Glutamatergic neuron (in vitro differentiated cells): ENCODE measurements around the gene TBC1D9B. TPM values are rescaled to one million over a fixed set of nuclear protein-coding genes. Genes with fewer than 3 reads are reported as not detected.

Experiments
- DNase-seq: peaks from one replicate; pipeline ENCODE4 v3.0.0; 2022
- H3K27ac Mint-ChIP-seq: one replicate; pipeline ENCODE4 v1.8.0; 2020; ENCODE audit warnings: mild to moderate bottlenecking, mixed read lengths, inconsistent platforms; ENCODE audit not compliant: unreplicated experiment
- H3K27me3 Mint-ChIP-seq: one replicate; pipeline ENCODE4 v1.8.0; 2020; ENCODE audit warnings: mild to moderate bottlenecking, moderate library complexity, mixed read lengths, inconsistent platforms; ENCODE audit not compliant: unreplicated experiment
- H3K36me3 Mint-ChIP-seq: one replicate; pipeline ENCODE4 v1.8.0; 2020; ENCODE audit warnings: mild to moderate bottlenecking, mixed read lengths, inconsistent platforms; ENCODE audit not compliant: unreplicated experiment
- H3K4me1 Mint-ChIP-seq: one replicate; pipeline ENCODE4 v1.8.0; 2020; ENCODE audit warnings: mild to moderate bottlenecking, low read depth, mixed read lengths, inconsistent platforms; ENCODE audit not compliant: unreplicated experiment
- H3K4me3 Mint-ChIP-seq: one replicate; pipeline ENCODE4 v1.8.0; 2020; ENCODE audit warnings: mild to moderate bottlenecking, mixed read lengths, inconsistent platforms; ENCODE audit not compliant: unreplicated experiment
- H3K9me3 Mint-ChIP-seq: one replicate; pipeline ENCODE4 v1.8.0; 2020; ENCODE audit warnings: mild to moderate bottlenecking, moderate library complexity, mixed read lengths, inconsistent platforms; ENCODE audit not compliant: unreplicated experiment
- total RNA-seq: library from RNA; stranded (reverse); fragmentation: NEBNext Ultra II Directional; extraction: Animal tissue kit (Norgen Biotek cat#: 25700); gene quantifications from one replicate; pipeline ENCODE4 v1.2.1, GENCODE V29; 2021; ENCODE audit not compliant: unreplicated experiment
- TF ChIP-seq, protein P1 (sequence below): fragments of 200-600 bp; sonication (generic); IDR thresholded peaks from one replicate; pipeline ENCODE4 v1.5.0; 2021; ENCODE audit not compliant: partially characterized antibody, unreplicated experiment

Gene TBC1D9B
- total RNA-seq, 1 donor from 2014 or later = 81.8 TPM

DNA sequence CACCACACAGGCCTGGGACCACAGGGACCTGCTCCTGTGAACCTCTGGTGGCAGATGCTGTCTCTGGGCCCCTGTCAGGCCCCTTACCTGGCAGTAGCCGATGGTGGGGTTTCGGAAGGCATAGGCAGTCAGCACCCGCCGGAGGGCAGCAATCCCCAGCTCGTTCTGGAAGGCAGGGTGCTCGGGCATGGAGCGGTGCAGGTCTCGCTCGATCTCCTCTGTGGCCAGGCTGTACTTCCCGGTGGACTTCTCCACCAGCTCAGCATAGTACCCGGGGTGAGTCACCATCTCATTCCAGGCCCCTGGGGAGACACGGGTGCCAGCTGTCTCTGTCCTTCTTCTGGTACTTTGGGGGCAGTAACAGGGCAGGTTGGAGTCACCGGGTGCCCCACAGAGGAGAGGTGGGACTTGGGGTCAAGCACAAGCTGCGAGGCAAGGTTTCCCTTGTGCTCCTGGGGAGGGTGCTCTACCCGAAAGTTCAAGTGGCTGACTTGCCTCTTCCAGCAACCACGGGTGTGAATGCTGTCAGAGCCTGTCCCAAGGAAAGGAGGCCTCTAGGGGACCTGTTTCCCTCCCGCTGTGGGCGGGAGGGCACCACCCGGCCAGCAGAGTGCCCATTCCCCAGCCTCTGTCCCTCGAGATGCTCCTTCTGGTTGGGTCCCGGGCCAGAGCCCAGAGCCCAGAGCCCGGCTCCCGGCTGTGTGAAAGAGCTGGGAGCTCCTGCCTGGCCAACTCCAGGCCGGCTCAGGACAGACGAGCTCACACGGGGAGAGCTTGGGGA, 29.3 kb downstream of the TBC1D9B start:
- H3K4me1 Mint-ChIP-seq = no peaks in the 10 kb centered on the region
- TF ChIP-seq, protein P1, sequence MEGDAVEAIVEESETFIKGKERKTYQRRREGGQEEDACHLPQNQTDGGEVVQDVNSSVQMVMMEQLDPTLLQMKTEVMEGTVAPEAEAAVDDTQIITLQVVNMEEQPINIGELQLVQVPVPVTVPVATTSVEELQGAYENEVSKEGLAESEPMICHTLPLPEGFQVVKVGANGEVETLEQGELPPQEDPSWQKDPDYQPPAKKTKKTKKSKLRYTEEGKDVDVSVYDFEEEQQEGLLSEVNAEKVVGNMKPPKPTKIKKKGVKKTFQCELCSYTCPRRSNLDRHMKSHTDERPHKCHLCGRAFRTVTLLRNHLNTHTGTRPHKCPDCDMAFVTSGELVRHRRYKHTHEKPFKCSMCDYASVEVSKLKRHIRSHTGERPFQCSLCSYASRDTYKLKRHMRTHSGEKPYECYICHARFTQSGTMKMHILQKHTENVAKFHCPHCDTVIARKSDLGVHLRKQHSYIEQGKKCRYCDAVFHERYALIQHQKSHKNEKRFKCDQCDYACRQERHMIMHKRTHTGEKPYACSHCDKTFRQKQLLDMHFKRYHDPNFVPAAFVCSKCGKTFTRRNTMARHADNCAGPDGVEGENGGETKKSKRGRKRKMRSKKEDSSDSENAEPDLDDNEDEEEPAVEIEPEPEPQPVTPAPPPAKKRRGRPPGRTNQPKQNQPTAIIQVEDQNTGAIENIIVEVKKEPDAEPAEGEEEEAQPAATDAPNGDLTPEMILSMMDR = no peak
- H3K27ac Mint-ChIP-seq = no peak overlapping the region
- H3K27me3 Mint-ChIP-seq = peaks cover 6% of the 10 kb centered on the region
- H3K4me3 Mint-ChIP-seq = no peak overlapping the region
- peaks cover 6% of the 10 kb centered on the region for H3K9me3 Mint-ChIP-seq
- H3K36me3 Mint-ChIP-seq = peaks cover 25% of the 10 kb centered on the region
- no peak for DNase-seq

DNA sequence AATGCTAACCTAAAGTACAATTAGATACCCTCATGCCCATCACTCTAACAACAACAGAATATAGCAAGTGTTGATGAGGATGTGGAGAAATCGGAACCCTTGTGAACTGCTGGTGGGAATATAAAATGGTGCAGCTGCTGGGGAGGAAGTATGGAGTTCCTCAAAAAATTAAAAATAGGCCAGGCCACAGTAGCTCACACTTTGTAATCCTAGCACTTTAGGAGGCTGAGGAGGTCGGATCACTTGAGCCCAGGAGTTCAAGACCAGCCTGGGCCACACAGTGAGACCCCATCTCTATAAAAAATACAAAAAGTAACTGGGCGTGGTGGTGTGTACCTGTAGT, 31.1 kb downstream of the TBC1D9B start:
- no peak for DNase-seq
- Mint-ChIP-seq H3K27ac (no peak overlapping the region), H3K27me3 (peaks cover 4% of the 10 kb centered on the region), H3K9me3 (peaks cover 4% of the 10 kb centered on the region), H3K36me3 (peaks cover 10% of the 10 kb centered on the region), H3K4me1 (no peaks in the 10 kb centered on the region), H3K4me3 (no peak overlapping the region)
- TF ChIP-seq, protein P1 = no peak

DNA sequence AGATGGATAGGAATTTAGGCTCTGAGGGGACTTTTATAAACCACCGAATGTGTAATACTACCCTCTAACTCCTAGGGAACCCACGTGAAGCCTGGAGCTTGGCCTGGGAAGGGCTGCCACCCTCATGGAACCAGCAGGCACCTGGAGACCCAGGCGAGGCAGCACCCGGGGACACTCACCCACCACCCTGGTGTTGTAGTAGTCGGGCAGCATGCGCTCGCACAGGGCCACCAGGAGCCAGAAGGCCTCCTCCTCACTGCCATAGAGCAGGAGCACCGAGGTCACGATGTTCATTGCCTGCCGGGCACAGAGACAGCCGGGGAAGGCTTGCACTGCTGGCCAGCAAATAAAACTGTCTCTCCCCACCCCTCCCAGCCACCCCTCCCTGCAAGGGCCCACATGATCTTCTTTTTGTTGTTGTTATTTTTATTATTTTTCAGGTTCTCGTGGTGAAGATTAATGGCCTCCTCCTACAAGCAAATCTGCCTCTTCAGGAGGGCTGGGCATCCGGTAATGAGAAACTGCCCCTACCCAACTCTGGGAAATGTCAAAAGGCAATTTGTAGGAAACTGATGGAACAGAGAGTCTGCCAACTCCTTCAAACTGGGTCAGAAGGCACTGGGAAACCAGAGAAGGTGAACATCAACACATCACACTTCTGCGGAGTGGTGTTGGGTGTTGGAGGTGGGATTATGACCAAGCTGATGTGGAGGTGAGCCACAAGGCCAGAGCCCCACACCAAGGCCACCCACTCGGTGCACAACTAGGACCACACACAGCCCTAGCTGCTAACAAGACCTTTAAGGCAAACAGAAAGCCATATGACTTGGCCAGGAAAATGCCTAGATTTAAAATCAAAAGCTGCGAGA, 31.7 kb downstream of the TBC1D9B start:
- H3K4me1 Mint-ChIP-seq = no peaks in the 10 kb centered on the region
- no peak for DNase-seq
- H3K4me3 Mint-ChIP-seq = no peak overlapping the region
- no peak overlapping the region for H3K27ac Mint-ChIP-seq
- H3K36me3 Mint-ChIP-seq = peaks cover 5% of the 10 kb centered on the region
- peaks cover 2% of the 10 kb centered on the region for H3K9me3 Mint-ChIP-seq
- TF ChIP-seq, protein P1 = no peak
- H3K27me3 Mint-ChIP-seq = peaks cover under 1% of the 10 kb centered on the region

DNA sequence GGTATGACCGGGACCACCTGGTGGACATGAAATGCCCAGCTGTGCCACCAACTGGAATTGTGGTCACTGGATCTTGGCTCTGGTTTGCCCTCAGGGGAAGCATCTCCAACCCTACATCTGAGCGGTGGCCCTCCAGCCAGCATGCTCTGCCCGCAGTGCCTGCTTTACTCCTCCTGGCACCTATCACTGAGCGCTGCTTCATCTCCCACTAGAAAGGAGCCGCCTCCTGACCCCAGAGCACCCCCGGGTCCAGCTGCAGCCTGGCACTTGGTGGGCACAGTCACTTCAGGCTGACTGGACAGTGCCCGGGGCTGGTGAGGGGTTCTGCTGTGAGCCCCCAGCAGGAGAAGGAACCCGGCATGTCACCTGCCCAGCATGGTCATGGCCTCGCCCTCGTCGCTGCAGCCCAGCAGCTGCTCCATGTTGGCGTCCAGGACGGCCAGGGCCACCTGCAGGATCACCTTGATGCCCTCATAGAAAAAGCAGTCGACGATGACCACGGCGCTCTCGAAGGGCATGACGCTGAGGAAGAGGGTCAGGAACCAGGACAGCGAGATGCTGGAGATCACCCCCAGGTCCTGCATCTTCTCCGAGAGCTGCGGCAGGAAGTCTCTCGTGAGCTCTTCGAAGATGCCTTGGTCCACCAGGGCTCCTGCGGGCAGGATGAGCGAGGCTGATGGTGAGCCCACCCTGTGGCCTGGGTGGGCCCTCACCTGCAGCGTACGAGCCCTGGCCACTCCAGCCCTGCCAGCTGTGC, 33.0 kb downstream of the TBC1D9B start:
- Mint-ChIP-seq H3K36me3 (peaks cover 5% of the 10 kb centered on the region), H3K9me3 (peaks cover 4% of the 10 kb centered on the region), H3K4me3 (no peak overlapping the region), H3K27me3 (peaks cover 5% of the 10 kb centered on the region), H3K4me1 (peaks cover 4% of the 10 kb centered on the region), H3K27ac (no peak overlapping the region)
- TF ChIP-seq, protein P1 = no peak
- no peak for DNase-seq
